Measurements from ENCODE around the gene GATA3. TPM values are rescaled to one million over a fixed set of nuclear protein-coding genes. Genes with fewer than 3 reads are reported as not detected.

Gene GATA3
- total and polyA plus RNA-seq, 9 of the 15 experiments (the other 6 are each of a cell fraction or from before 2014, with no cell fraction given), result 0.01 to 0.24 (median 0.09) TPM; not detected in 6

GRCh38 chr10:8060704-8061121 is 6.2 kb downstream of the GATA3 start (continued):
- TF ChIP-seq ETV6 (IDR thresholded peaks at IDR 0.05; ENCODE audit: borderline replicate concordance in 1 of 2, low read depth in 2 of 2, low read length in 1 of 2) (no peak), ETV6 (CRISPR knock-in tag; IDR thresholded peaks at IDR 0.05; ENCODE audit: borderline replicate concordance) (no peak), WHSC1 (IDR thresholded peaks at IDR 0.05; ENCODE audit: low read length) (no peak)

GRCh38 chr10:8061274-8062211 is 7.1 kb downstream of the GATA3 start:
- no peaks in the 10 kb centered on the region for H3K9me3 ChIP-seq (replicated peaks; ENCODE audit: control insufficient read depth, insufficient read depth, low read depth, low read length)
- H3K27ac ChIP-seq (ENCODE audit: extremely low read depth, low read depth, low read length), result no peak overlapping the region
- H3K36me3 ChIP-seq (ENCODE audit: control insufficient read depth, insufficient read depth, low read length), result no peaks in the 10 kb centered on the region
- ChIA-PET POLR2A (no interaction called here), CTCF (ENCODE audit: low intra/inter-chr PET ratio) (no interaction called here)
- ATAC-seq, result peak; percentile 24; the same call in 2 of the 3 replicates
- in situ Hi-C loops (cut with MboI) (no loop called here), intact Hi-C loops (cut with micrococcal nuclease) (no loop called here)
- FAIRE-seq, result no peak
- peaks cover 0 to 8% of the 10 kb centered on the region in 2 experiments; a peak in 2 of 5 replicates for H3K4me1 ChIP-seq (replicated peaks in 1 of 2; ENCODE audit: control insufficient read depth in 2 of 2, insufficient read depth in 2 of 2, low read length in 2 of 2)
- no TSS peak for BruUV-seq (replicated peaks)
- H3K9me1 ChIP-seq (ENCODE audit: control insufficient read depth, insufficient read depth, low read length), result no peaks in the 10 kb centered on the region
- H3K79me2 ChIP-seq (ENCODE audit: control insufficient read depth, insufficient read depth, low read length), result no peaks in the 10 kb centered on the region
- 13% methylated on average over 17 of the region's 17 CpGs for WGBS (ENCODE audit: insufficient coverage, low coverage, missing lambda C conversion rate)
- no peak overlapping the region for H3K9ac ChIP-seq (ENCODE audit: insufficient read depth in 1 of 2, low read depth in 2 of 2, low read length in 2 of 2)
- no peak overlapping the region for H3K4me2 ChIP-seq (ENCODE audit: insufficient read depth, low read length)
- peak in 1 of 4 experiments; percentile 16 for DNase-seq (ENCODE audit: extremely low read depth in 1 of 4, low spot score in 3 of 4)
- H2AFZ ChIP-seq (ENCODE audit: low read depth, low read length), result no peak overlapping the region
- H3K27me3 ChIP-seq (ENCODE audit: control insufficient read depth in 2 of 2, insufficient read depth in 2 of 2, low read length in 2 of 2), result peaks cover 45 to 70% of the 10 kb centered on the region in 2 experiments
- no peak overlapping the region for H3K4me3 ChIP-seq
- H4K20me1 ChIP-seq (replicated peaks; ENCODE audit: control insufficient read depth, insufficient read depth, low read length), result no peaks in the 10 kb centered on the region
- TF ChIP-seq THRA (IDR thresholded peaks at IDR 0.05) (no peak), EGR1 (conservative IDR thresholded peaks at IDR 0.05) (peak; percentile 65), CBFA2T3 (IDR thresholded peaks at IDR 0.05) (peak; percentile 39; the same call in 1 of the 2 replicates)
